NCI-H146 treated with DMSO at 0.1 percent for 48 hours (cell line): ENCODE data around the gene GPR155.
A peak's percentile ranks its signal among the peaks of the same experiment; 100 is the strongest.
"Not testable (repeated sequence)": the region's sequence is repeated elsewhere in the genome, so short reads cannot be mapped to it uniquely, and the experiment has no call there.

Source experiments
- DNase-seq: peaks from one replicate; lab custom pipeline; 2025; ENCODE audit not compliant: unreplicated experiment; lab: John Stamatoyannopoulos, UW

GPR155 gene

DNA sequence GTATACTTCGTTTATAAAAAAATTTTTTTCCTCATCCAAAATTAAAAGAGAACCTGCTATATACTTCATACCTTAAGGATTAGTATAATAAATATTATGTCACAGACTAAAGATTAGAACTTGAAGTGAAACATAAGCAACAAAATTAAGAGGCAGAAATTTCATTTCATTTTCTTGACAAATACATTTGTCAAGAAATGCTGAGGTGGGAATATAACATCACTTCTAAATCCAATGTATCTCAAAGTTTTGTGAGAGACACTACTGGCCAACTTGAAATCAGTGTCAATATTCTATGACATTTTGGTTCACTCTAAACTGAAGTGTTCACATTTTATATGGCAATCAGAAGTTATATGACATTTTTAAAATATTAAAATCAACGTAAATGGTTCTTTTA lies 47.5 kb downstream of the GPR155 start:
- no peak for DNase-seq

DNA sequence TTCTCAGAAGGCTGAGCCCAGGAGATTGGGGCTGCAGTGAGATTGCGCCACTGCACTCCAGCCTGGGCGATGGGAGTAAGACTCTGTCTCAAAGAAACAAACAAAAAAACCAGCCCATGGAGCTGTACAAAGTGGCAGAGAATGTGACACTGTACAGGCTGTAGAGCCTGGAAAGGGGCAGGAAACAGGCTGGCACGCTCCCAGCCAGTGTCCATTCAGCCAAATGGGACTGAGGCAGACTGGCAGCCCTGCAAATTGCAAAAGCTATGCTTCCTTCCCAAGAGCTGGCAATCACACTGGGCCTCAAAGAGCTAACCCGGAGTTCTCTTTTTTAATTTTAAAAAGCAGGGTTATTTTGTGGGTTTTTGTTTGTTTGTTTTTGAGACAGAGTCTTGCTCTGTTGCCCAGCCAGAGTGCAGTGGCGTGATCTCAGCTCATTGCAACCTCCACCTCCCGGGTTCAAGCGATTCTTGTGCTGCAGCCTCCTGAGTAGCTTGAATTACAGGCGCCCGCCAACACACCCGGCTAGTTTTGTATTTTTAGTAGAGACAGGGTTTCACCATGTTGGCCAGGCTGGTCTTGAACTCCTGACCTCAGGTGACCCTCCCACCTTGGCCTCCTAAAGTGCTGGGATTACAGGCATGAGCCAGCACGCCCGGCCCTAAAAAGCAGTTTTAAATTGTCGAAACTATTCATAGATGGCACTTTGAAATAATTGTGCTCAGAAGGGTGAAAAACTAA lies 48.5 kb downstream of the GPR155 start:
- DNase-seq = no peak

DNA sequence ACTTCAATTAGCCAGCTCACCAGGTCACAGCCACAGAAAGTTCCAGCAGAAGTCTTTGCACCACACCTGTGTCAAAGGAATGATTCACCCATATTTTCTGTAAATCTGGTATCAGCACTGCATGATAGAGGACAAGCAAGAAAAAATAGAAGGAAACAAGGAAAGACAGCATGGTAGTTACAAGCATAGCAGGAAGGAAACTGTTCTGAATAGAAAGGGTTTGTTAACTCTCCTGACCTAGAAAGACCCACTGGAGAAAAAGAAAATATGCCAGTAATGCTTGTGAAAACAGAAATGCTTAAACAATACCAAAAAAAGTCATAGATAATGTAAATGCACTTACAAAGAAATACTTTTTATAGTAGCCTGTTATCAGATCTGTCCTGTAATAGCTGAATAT lies 50.5 kb downstream of the GPR155 start:
- no peak for DNase-seq

DNA sequence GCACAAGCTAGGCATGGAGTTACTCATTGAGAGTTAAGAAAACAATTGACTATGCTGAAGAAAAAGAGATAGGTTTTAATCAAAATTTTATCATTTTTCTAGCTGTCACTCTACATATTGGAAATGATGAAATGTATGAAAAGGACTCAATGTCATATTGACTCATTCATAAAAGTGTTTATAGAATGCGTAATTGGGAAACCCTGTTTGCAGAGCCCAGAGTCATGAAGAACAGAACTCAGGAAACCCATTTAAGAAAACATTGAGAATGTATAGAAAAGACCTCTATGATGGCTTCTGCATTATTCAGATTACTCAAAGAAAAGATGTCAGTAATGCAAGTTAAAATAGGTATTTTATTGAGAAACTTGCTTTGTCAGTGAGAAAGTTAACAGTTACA lies 54.9 kb downstream of the GPR155 start:
- DNase-seq = no peak

DNA sequence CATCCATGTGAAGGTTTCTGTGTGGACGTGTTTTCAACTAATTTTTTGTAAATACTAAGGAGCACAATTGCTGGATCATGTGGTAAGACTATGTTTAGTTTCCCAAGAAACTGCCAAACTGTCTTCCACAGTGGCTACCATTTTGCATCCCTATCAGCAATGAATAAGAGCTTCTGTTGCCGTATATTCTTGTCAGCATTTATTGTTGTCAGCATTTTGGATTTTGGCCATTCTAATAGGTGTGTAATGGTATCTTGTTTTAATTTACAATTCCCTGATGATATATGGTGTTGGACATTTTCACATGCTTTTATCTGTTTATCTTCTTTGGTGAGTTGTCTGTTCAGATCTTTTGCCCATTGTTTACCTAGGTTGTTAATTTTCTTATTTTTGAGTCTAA lies 56.8 kb downstream of the GPR155 start:
- no peak for DNase-seq

DNA sequence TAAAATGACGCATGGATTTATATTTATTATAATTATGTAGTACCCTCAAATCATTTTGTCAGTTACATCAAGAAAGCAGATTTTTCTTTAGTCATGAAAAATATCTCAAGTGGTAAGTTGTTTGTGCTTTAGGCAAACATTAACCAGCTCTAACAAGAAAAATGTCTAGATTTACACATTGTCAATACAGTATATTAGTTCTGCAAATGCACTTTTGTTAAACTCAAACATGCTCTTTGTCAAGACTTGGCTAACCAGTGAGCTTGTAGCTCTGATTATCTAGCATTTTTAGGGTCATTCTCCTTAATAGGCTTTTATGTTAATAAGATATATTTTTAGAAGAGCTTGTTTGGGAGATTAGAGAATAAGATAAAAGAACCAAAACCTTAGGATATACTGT lies 58.6 kb downstream of the GPR155 start:
- DNase-seq = no peak

DNA sequence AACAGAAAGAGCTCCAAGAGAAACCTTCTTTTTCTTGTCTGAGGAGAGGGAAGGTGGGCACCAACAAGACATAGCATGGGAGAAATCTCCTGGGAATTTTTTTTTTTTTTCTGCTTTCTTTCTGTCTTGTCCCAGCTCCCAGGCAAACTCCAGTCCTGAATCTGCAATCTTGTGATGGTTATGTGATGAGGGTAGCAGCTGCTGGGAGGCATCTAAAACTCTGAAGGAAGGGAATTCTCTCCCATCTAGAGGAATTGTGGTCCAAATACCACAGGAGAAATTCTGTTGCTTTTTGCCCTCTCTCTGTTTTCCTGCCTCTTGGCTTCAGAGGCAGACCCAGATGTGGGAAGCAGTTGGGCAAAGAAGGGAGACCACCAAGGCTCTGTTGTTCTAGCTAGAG lies 74.6 kb downstream of the GPR155 start:
- DNase-seq = no peak

DNA sequence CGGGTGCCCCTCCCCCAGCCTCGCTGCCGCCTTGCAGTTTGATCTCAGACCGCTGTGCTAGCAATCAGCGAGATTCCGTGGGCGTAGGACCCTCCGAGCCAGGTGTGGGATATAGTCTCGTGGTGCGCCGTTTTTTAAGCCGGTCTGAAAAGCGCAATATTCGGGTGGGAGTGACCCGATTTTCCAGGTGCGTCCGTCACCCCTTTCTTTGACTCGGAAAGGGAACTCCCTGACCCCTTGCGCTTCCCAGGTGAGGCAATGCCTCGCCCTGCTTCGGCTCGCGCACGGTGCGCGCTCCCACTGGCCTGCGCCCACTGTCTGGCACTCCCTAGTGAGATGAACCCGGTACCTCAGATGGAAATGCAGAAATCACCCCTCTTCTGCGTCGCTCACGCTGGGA lies 76.8 kb downstream of the GPR155 start:
- DNase-seq = not testable (repeated sequence)

DNA sequence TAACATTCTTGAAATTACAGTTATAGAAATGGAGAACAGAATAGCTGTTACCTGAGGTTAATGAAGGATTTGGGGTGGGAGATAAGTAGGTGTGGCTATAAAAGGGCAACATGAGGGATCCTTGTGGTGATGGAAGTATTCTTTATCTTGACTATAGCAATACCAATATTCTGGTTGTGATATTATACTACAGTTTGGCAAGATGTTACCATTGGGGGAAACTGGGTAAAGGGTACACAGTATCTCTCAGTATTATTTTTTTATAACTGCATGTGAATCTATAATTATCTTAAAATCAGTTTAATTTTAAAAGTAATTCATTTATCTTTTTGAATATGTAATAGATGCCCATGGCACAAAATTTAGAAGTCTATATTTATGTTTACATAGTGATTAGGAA lies 83.2 kb downstream of the GPR155 start:
- no peak for DNase-seq

DNA sequence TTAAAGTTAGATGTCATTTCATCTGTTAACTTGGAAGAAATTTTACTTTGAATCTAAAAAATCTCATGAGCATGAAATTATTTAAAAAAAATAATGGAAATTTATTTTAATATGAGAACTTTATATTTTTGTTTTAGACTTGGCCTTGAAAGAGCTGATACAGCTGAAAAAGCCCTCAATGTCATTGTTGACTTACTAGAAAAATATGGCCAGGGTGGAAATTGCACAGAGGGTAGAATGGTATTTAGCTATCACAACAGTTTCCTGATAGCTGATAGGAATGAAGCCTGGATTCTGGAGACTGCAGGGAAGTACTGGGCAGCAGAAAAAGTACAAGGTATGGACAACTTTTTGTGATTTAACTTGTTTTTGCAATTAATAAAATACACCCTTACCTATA lies 86.0 kb downstream of the GPR155 start:
- no peak for DNase-seq

DNA sequence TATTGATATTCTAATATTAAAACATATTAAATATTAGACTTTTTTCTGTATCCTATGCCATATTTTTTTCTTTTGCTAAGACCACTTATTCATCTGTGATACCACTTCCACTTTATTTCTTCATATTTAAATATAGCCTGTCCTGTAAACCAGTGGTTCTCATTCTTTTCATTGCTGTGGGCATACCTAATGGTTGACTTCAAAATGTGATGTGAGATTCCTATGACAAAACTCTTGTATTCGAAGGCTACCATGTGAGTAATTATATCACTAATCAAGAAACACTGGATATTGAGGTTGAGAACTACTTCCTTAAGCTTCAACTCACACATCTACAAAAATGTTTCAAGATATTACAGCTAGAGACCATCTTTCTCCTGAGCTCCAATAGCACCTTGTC lies 87.7 kb downstream of the GPR155 start:
- no peak for DNase-seq

DNA sequence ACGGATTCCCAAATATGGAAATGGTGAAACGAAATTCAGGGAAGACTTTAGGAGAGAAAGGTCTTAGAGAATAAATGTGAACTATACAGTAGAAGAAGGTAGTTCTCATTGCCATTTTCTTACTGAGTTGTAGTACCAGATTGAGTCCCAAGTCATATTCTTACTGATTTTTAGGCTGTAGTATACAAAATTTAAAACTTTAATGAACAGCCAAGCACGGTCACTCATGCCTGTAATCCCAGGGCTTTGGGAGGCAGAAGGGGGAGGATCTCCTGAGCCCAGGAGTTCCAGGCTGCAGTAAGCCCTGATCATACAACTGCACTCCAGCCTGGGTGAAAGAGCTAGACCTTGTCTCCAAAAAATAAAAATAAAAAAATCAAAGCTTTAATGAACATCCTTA lies 89.1 kb downstream of the GPR155 start:
- DNase-seq = no peak

DNA sequence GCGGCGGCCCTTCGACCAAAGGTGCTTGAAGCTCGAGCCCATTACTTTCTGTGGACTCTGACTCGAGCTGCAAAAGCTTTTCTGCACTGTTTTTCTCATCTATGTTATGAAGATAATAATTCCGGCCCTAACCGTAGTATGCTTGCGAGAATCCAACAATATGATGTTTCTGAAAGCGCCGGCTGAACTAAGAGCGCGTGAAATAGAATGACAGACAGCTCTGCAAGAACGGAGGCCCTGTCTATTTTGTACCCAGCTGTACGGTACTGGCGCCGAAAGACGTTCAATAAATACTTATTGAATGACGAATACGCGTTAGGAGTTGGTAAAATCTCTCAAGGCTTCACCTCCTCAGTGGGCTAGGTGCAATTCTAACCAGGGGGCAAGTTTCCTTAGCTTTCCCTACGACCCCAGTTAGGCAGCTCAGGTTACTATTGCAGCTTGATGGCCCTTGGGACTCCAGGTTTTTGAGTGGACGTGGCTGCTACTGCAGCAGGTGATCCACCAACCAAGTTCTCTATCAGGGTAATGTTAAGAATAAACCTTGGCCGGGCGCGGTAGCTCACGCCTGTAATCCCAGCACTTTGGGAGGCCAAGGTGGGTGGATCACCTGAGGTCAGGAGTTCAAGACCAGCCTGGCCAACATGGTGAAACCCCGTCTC lies 90.7 kb downstream of the GPR155 start:
- peak; percentile 63 for DNase-seq

DNA sequence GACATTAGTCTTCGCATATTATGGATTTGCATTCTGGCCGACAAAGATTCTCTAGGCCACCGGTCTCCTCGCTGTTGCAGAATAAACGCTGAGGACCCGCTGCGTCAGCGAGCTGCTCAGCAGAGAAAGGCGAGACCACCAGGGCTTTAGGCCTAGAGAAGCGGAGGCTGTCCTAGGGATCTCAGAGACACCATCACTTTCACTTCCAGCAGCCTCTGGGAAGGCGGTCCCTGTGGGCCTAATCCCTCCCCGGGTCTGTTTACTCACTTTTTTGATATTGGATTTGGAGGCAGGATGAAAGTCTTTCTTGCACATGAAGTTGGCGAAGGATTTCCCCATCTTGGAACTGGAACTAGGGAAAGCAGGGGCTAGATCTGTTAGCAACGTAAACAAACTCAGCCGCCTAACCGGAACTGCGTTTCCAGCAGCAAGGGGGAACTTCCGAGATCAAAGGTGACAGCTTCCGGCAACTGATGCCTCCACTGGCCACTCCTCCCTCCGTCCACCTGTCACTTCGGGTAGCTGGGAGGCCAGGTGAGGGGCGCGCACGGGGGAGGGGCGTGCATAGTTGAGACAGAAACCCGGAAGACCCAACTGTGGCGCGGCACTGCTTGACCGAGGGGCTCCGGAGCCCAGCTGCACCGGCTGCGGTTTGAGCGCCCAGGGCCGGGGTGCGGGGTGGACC lies 91.4 kb downstream of the GPR155 start, which contains the start of gene SCRN3:
Gene SCRN3 (plus strand): TSS at position 447 of the 685 bp plus-strand sequence. CDS start 2,554 bp downstream, outside the sequence.
- DNase-seq = peak; percentile 88

DNA sequence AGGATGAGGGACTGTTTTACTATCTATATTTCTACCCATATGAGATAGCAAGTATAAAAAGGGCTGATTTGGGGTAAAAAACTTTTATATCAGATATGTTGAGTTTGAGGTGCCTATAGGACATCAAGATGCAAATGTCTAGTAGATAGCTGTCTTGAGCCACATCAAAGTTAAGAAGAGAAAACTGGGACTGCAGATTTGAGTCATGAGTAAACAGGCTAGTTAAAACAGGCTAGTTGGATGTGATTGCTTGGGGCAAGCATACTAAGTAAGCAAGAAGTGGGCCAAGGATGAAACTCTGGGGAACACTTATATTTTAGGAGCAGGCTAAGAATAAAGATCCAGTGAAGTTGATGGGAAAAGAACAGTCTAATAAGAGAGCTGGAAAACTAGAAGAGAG lies 94.1 kb downstream of the GPR155 start:
- DNase-seq = no peak

DNA sequence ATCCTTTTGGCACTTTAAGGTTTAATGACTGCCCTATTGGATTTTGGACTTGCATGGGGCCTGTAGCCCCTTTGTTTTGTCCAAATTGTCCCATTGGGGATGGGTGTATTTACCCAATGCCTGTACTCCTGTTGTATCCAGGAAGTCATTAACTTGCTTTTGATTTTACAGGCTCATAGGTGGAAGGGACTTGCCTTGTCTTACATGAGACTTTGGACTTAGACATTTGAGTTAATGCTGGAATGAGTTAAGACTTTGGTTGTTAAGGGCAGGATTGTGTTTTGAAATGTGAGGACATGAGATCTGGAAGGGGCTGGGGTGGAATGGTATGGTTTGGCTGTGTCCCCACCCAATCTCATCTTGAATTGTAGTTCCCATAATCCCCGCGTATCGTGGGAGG lies 96.5 kb downstream of the GPR155 start:
- not testable (repeated sequence) for DNase-seq

DNA sequence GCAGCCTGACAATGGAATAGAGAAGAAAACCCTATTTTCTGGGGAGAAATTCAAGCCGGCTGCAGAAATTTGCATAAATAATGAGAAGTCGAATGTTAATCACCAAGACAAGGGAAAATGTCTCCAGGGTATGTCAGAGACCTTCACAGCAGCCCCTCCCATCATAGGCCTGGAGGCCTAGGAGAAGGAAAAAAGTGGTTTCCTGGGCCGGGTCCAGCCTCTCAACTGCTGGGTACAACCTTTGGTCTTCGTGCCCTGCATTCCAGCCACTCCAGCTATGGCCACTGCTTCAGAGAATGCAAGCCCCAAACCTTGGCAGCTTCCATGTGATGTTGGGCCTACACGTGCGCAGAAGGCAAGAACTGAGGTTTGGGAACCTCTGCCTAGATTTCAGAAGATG lies 97.3 kb downstream of the GPR155 start:
- DNase-seq = no peak

DNA sequence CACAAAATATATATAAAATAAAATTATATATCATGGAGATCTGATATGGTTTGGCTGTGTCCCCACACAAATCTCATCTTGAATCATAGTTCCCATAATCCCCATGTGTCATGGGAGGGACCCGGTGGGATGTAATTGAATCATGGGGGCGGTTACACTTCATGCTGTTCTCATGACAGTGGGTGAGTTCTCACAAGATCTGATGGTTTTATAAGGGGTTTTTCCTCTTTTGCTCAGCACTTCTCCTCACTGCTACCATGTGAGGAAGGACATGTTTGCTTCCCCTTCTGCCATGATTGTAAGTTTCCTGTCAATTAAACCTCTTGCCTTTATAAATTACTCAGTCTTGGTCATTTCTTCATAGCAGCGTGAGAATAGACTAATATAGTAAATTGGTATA lies 98.1 kb downstream of the GPR155 start:
- DNase-seq = not testable (repeated sequence)

DNA sequence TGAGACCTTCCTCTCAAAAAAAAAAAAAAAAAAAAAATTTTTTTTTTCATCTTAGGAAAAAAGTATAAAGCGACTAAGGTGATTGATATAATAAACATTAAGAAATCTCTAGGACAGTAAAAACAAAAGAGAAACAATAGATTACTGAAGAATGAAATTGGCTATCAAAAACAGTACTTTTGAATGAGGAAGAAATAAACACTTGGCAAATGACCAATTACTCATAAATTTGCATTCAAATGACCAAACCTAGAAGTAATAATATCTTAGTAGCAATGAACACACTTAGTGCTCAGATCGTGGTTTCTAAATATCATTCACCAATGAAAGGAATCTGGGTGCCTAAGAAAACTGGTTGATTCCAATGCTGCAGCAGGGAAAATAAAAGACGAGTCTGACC lies 101.6 kb downstream of the GPR155 start:
- DNase-seq = no peak

DNA sequence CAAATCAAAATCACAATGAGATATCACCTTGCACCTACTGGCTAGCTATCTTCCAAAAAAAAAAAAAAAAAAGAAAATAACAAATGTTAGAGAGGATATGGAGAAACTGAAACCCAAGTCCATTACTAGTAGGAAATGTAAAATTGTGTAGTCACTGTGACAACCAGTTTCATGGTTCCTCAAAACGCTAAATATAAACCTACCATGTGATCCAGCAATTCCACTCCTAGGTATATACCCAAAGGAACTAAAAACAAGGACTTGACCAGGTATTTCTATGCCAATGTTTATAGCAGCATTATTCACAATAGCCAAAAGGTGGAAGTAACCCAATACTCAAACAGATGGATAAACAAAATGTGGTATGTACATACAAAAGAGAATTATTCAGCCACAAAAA lies 103.0 kb downstream of the GPR155 start:
- no peak for DNase-seq
